ENCODE results near the gene VRK1. TPM values are rescaled to one million over a fixed set of nuclear protein-coding genes. Genes with fewer than 3 reads are reported as not detected.

VRK1 gene
- total and polyA plus RNA-seq, 2 of the 4 experiments (the other 2 are of a cell fraction), result 14.2 to 19.9 TPM

GRCh38 chr14:96888158-96888557, 91.0 kb downstream of the VRK1 start:
- H4K91ac ChIP-seq (ENCODE audit: insufficient read depth, low read depth, low read length), result no peak overlapping the region
- H2AFZ ChIP-seq (replicated peaks; ENCODE audit: low read length, poor library complexity), result no peak overlapping the region
- H3K9me1 ChIP-seq (ENCODE audit: insufficient read depth, low read length), result no peaks in the 10 kb centered on the region
- no peak overlapping the region for H2BK120ac ChIP-seq (ENCODE audit: low read depth, low read length)
- dilution Hi-C loops (cut with HindIII; ENCODE audit: low sequenced_read_pairs, unreplicated experiment), result no loop called here
- no peak overlapping the region for H3K27ac ChIP-seq (ENCODE audit: insufficient read depth, low read length)
- H3K4me1 ChIP-seq (ENCODE audit: control insufficient read depth, insufficient read depth, low read length), result no peaks in the 10 kb centered on the region
- H2BK5ac ChIP-seq (ENCODE audit: low read depth, low read length, poor library complexity, severe bottlenecking), result no peak overlapping the region
- no peak overlapping the region for H2AK5ac ChIP-seq (ENCODE audit: low read depth, low read length)
- H3K27me3 ChIP-seq (ENCODE audit: control insufficient read depth, insufficient read depth, low read length), result no peaks in the 10 kb centered on the region
- H3K23ac ChIP-seq (ENCODE audit: low read depth, low read length), result no peak overlapping the region
- no peak overlapping the region for H3K4me3 ChIP-seq (ENCODE audit: insufficient read depth, low read depth, low read length)
- no peaks in the 10 kb centered on the region for H3K9me3 ChIP-seq (ENCODE audit: control insufficient read depth, insufficient read depth, low read length)
- H3K36me3 ChIP-seq (ENCODE audit: control insufficient read depth, insufficient read depth, low read length), result no peaks in the 10 kb centered on the region
- H2BK15ac ChIP-seq (ENCODE audit: low read depth, low read length), result no peak overlapping the region
- H2AK9ac ChIP-seq (replicated peaks; ENCODE audit: low read depth, low read length, poor library complexity), result no peak overlapping the region
- CTCF ChIA-PET, result interaction anchor here (1.5 kb wide), 1 partner anchor 35 kb away, joined by 3 read pairs; no protein-coding TSS in a partner anchor
- in situ Hi-C loops (cut with MboI; ENCODE audit: low sequenced_read_pairs), result no loop called here
- DNase-seq (no peak), ATAC-seq (ENCODE audit: low read depth) (no peak)
- intact Hi-C loops (cut with micrococcal nuclease), result no loop called here
- no peak overlapping the region for H3K18ac ChIP-seq (ENCODE audit: low read depth, low read length)
- no peak for TF ChIP-seq USF2 (IDR thresholded peaks at IDR 0.05; ENCODE audit: low read depth, low read length)
- no peak for TF ChIP-seq POLR2A (IDR thresholded peaks at IDR 0.05; ENCODE audit: low read depth, low read length)
- no peak for TF ChIP-seq MAZ (IDR thresholded peaks at IDR 0.05; ENCODE audit: borderline replicate concordance, low read depth, low read length)
- TF ChIP-seq RFX5 (IDR thresholded peaks at IDR 0.05; ENCODE audit: low read depth, low read length), result no peak
- TF ChIP-seq MXI1 (IDR thresholded peaks at IDR 0.05; ENCODE audit: borderline replicate concordance, low read depth, low read length), result no peak
- no peak for TF ChIP-seq ELK1 (IDR thresholded peaks at IDR 0.05; ENCODE audit: borderline replicate concordance, low read depth, low read length)
- no peak for TF ChIP-seq FOS (IDR thresholded peaks at IDR 0.05; ENCODE audit: low read depth, low read length)
- no peak for TF ChIP-seq RCOR1 (IDR thresholded peaks at IDR 0.05; ENCODE audit: insufficient replicate concordance, low read length)
- TF ChIP-seq CHD1 (IDR thresholded peaks at IDR 0.05; ENCODE audit: low read depth, low read length), result no peak
- H2BK20ac ChIP-seq (ENCODE audit: low read depth, low read length), result no peak overlapping the region
- H3K4me2 ChIP-seq (ENCODE audit: low read depth, low read length), result no peak overlapping the region
- POLR2A ChIA-PET (ENCODE audit: unreplicated experiment), result no interaction called here
- H3K4ac ChIP-seq (ENCODE audit: low read depth, low read length), result no peak overlapping the region
- no peak overlapping the region for H4K5ac ChIP-seq (ENCODE audit: low read depth, low read length)
- no peak overlapping the region for H3K14ac ChIP-seq (replicated peaks; ENCODE audit: low read depth, low read length)
- no peak overlapping the region for H3K56ac ChIP-seq (ENCODE audit: extremely low read depth, insufficient read depth, low read length)
- no peaks in the 10 kb centered on the region for H4K20me1 ChIP-seq (ENCODE audit: insufficient read depth, low read length)
- H4K8ac ChIP-seq (ENCODE audit: low read depth in 2 of 2, low read length in 2 of 2), result no peak overlapping the region
- WGBS, 2 experiments (ENCODE audit: extremely low coverage in 2 of 2, insufficient read length in 1 of 2), result no CpG with 5 or more reads among the region's 1 CpG
- no TSS peak for BruUV-seq (replicated peaks)
- H3K79me1 ChIP-seq (ENCODE audit: low read depth in 1 of 2, low read length in 2 of 2), result no peaks in the 10 kb centered on the region
- H3K9ac ChIP-seq (ENCODE audit: low read depth, low read length), result no peak overlapping the region
